Adipocyte (in vitro differentiated cells): ENCODE data around the gene ST6GALNAC3.

Experiments
- DNase-seq: peaks from one replicate; pipeline ENCODE4 v3.0.0-alpha.2; 2015; ENCODE audit warnings: low read depth
- H3K27me3 ChIP-seq: replicated peaks from 2 replicates; pipeline ENCODE4 v1.7.0; 2013; ENCODE audit warnings: mild to moderate bottlenecking, low read length, moderate library complexity; ENCODE audit not compliant: control insufficient read depth, insufficient read depth
- H3K36me3 ChIP-seq: 2 replicates; pipeline ENCODE4 v1.7.0; 2013; ENCODE audit warnings: low read length, mild to moderate bottlenecking, moderate library complexity; ENCODE audit not compliant: control insufficient read depth, insufficient read depth, severe bottlenecking
- H3K4me1 ChIP-seq: 2 replicates; pipeline ENCODE4 v1.7.0; 2013; ENCODE audit warnings: mild to moderate bottlenecking, low read length, moderate library complexity; ENCODE audit not compliant: control insufficient read depth, insufficient read depth
- H3K4me3 ChIP-seq: 2 replicates; pipeline ENCODE4 v1.7.0; 2013; ENCODE audit warnings: mild to moderate bottlenecking, low read length, moderate library complexity
- H3K9ac ChIP-seq: 2 replicates; pipeline ENCODE4 v1.7.0; 2013; ENCODE audit warnings: mild to moderate bottlenecking, low read length, moderate library complexity
- H3K9me3 ChIP-seq: 2 replicates; pipeline ENCODE4 v1.7.0; 2013; ENCODE audit warnings: mild to moderate bottlenecking, low read length, moderate library complexity; ENCODE audit not compliant: control insufficient read depth

Gene ST6GALNAC3

DNA sequence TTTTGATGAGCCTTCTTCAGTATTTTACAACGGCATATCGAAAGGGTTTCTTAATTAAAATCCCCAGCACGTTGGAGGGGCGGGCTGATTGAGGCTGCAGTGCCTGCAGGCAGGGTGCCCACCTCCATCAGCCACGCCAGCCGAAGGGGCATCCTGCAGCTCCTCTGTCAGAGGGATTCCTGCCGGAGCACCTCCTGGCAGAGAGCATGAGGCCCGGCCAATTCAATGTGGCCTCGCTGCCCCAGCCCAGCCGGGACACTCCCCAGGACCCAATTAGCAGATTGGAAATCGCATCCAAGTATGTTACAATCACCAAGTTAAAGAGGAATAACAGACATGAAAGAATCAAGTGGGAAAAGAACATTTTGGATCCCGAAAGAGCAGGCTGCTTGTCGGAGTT lies 216.6 kb downstream of the ST6GALNAC3 start:
- no peak overlapping the region for H3K4me3 ChIP-seq

DNA sequence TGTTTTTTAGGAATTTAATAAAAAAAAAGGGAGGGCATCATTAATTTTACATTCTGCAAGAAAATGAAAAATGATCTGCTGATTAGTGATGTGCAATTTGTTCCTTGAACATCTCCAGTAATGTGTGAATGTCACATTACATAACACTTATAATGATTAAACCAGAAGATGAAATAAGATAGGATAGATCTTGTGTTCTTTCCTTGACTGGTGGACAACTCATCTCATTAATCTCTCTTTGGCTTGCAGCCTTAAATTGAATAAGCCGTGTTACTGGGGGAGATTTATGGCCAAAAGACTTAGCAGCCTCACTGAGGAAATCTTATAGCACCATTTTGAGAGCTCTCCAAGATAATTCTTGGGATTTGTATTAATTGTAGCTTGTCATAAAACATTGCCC lies 217.2 kb downstream of the ST6GALNAC3 start:
- DNase-seq: no peak
- no peaks in the 10 kb centered on the region for H3K9me3 ChIP-seq
- H3K4me3 ChIP-seq: no peak overlapping the region
- H3K9ac ChIP-seq: no peak overlapping the region
- no peaks in the 10 kb centered on the region for H3K27me3 ChIP-seq
- no peaks in the 10 kb centered on the region for H3K36me3 ChIP-seq
- no peaks in the 10 kb centered on the region for H3K4me1 ChIP-seq

More for the DNA sequence above, 216.6 kb downstream of the ST6GALNAC3 start:
- no peaks in the 10 kb centered on the region for H3K9me3 ChIP-seq
- no peak for DNase-seq
- no peaks in the 10 kb centered on the region for H3K4me1 ChIP-seq
- H3K36me3 ChIP-seq: no peaks in the 10 kb centered on the region
- H3K27me3 ChIP-seq: no peaks in the 10 kb centered on the region
- H3K9ac ChIP-seq: no peak overlapping the region

DNA sequence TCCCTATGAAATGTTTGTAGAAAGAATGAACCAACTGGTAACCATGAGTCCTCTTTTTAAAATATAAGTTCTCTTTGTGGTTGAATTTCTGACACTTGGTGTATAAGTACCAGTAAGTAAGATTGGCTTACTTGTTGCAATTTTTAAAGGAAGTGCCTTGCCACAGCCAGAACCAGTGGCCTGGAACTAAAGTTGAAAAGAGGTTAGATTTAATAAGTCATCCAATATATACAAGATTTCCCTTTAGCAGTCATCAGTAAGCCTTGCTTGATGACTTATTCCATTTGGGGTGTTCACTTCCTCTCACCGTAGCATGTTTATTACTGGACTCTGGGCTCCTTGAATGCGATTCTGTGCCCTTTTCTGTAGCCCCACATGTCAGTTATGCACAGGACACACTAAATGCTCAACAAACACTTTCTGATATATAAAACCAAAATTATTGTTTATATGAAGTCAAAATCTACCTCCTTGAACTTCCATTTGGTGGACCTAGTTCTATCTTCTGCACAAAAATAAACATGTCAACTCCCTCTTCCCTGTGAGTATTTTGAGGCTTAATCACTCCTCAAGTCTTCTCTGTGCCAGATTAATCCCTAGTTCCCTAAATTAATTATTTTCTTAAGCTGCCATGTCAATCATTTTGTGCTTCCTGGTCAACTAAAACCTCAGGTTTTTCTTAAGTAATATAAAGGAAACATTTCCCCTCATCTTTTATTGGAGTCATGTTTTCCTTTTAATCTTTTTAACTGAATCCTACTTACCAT lies 218.1 kb downstream of the ST6GALNAC3 start:
- no peak overlapping the region for H3K9ac ChIP-seq
- H3K4me1 ChIP-seq: no peaks in the 10 kb centered on the region
- no peaks in the 10 kb centered on the region for H3K36me3 ChIP-seq
- no peaks in the 10 kb centered on the region for H3K9me3 ChIP-seq
- H3K27me3 ChIP-seq: no peaks in the 10 kb centered on the region
- DNase-seq: no peak
- H3K4me3 ChIP-seq: no peak overlapping the region

DNA sequence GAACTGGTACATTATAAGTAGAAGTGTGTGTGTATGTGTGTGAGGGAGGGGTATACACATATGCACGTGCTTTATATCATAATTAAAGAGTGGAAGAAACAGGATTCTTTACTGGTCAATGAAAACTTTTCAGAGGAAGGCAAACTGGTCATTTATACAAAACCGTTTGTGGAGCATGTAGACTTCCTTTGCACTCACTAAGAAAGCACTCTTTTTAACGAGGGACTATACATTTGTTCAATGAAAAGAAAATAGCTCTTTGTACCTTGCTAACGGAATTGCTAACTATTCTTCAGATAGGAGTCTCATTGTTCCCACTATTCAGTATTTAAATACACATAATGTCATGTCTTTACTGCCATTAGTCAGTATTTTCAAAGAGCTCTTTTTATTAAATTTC lies 219.3 kb downstream of the ST6GALNAC3 start:
- Histone ChIP-seq H3K36me3 (no peaks in the 10 kb centered on the region), H3K9me3 (no peaks in the 10 kb centered on the region), H3K4me1 (no peaks in the 10 kb centered on the region), H3K27me3 (no peaks in the 10 kb centered on the region), H3K4me3 (no peak overlapping the region), H3K9ac (no peak overlapping the region)
- DNase-seq: no peak

DNA sequence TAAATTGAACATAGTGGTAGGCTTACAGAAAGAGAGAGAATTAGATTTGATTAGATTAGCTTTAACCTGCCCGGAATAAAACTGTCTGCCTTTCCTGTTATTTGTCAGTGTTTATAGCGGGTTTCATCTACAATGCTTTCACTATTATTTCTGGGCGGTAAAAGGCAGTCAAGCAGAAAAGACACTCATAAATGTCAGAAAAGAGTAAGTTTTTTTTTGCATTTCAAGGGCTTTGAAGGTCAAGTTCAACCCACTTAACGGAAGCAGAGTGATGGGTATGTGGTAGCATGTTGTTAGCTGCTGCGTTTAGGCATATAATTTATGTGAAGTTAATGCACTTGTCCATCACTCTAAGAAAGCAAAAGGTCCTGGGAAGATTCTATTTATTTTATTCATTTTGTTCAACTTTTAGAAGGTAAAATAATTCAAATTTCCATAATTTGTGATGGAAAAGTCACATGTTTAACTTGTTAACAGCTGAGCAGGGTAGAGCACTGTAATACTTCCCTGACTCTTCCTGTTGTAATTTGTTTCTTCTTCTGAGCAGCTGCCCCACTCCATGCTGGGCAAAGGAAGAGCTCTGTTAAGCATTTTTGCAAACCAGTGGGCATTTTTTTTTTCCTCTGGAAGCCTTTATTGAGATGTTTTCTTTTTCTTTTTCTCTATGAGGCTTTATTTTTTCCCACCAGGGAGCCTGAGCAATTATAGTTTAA lies 220.1 kb downstream of the ST6GALNAC3 start:
- Histone ChIP-seq H3K4me3 (no peak overlapping the region), H3K4me1 (no peaks in the 10 kb centered on the region), H3K36me3 (no peaks in the 10 kb centered on the region)

DNA sequence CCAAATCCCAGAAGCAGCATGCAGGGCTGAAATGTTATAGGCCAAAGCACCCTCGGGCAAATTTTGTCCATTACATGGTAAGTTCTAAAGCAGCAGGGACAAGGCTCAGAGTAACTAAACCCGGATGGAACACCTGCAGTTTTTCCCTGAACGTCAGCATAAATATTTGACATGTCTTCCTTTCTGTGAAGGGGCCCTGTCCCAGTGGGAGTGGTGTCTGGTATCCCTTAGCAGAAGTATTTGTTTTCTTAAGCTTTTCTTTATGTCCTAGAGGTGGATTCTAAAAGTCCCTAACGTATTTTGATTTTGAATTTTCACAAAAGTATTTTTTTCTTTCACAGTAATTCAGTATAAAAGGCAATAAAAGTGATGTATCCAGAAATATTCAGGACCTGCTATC lies 223.9 kb downstream of the ST6GALNAC3 start:
- H3K9ac ChIP-seq: no peak overlapping the region
- no peak overlapping the region for H3K4me3 ChIP-seq
- H3K4me1 ChIP-seq: no peaks in the 10 kb centered on the region
- DNase-seq: no peak
- H3K9me3 ChIP-seq: no peaks in the 10 kb centered on the region
- H3K27me3 ChIP-seq: peaks cover 3% of the 10 kb centered on the region
- no peaks in the 10 kb centered on the region for H3K36me3 ChIP-seq

More for the DNA sequence above, 220.1 kb downstream of the ST6GALNAC3 start:
- no peaks in the 10 kb centered on the region for H3K27me3 ChIP-seq
- no peak overlapping the region for H3K9ac ChIP-seq
- no peak for DNase-seq
- H3K9me3 ChIP-seq: no peaks in the 10 kb centered on the region

DNA sequence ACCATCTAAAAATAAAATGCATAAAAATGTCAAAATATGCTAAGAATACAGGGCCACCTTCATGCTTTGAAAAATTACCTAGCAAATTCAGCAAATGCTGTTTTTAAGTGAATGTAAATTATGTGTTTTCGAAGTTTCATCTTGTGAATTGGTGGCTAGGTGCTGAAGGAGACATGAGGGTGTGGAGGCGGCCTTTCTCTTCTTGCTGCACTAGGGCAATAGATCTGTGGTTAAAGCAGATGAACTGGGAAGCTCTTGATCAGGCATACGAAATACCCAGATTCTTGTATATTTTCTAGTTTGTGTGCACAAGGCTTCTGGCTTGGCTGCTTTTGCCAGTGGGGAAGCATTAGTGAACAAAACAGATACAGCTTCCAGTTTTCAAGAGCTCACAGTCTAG lies 224.5 kb downstream of the ST6GALNAC3 start:
- Histone ChIP-seq H3K9me3 (no peaks in the 10 kb centered on the region), H3K9ac (no peak overlapping the region), H3K36me3 (no peaks in the 10 kb centered on the region), H3K27me3 (peaks cover 3% of the 10 kb centered on the region), H3K4me1 (no peaks in the 10 kb centered on the region), H3K4me3 (no peak overlapping the region)
- DNase-seq: no peak

DNA sequence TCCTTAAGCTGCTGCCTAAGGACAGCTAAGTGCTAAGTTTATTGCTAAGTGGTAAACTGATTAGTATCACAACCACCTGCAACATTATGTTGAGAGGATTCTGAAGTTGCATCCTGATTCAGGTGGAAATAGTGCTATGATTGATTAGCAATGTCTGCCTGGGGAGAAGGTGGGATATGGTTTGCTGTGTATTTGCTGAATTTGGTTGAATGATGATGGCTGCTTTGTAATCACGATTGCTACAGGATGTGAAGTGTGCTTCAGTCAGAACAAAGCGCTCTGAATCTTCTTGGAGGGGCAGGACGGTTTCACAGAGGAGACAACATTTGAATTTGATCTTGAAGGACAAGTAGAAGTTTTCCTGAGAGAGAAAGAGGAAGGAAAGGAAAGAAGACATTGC lies 226.0 kb downstream of the ST6GALNAC3 start:
- H3K4me3 ChIP-seq: no peak overlapping the region
- H3K27me3 ChIP-seq: peaks cover 3% of the 10 kb centered on the region
- H3K9ac ChIP-seq: no peak overlapping the region

DNA sequence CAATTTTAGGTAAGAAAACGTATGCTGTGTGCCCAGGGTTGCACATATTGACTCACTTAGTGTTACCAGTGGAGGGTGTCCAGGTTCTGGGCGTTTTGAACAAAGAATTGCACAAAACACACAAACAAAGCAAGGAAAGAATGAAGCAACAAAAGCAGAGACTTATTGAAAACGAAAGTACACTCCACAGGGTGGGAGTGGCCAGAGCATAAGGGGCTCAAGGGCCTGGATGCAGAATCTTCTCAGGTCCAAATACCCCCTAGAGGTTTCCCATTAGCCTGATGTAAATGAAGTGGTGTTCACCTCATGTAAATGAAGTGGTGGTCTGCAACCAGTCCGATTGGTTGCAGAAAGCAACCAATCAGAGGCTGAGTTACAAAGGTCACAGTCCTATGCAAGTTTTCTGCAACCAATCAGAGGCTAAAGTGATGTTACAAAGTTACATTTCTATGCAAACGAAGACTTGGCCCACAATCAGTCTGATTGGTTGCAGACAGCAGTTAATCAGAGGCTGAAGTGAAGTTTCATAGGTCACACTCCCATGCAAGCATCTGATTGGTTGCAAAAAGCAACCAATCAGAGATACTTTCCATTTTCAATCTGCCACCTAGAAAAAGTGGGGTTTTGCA lies 228.3 kb downstream of the ST6GALNAC3 start:
- no peaks in the 10 kb centered on the region for H3K36me3 ChIP-seq
- no peak overlapping the region for H3K9ac ChIP-seq
- H3K9me3 ChIP-seq: no peaks in the 10 kb centered on the region
- DNase-seq: peak; percentile 60
- peaks cover 3% of the 10 kb centered on the region for H3K27me3 ChIP-seq
- H3K4me1 ChIP-seq: no peaks in the 10 kb centered on the region
- H3K4me3 ChIP-seq: peak overlapping the region; percentile 39

More for the DNA sequence above, 226.0 kb downstream of the ST6GALNAC3 start:
- Histone ChIP-seq H3K4me1 (no peaks in the 10 kb centered on the region), H3K36me3 (no peaks in the 10 kb centered on the region), H3K9me3 (no peaks in the 10 kb centered on the region)
- no peak for DNase-seq

DNA sequence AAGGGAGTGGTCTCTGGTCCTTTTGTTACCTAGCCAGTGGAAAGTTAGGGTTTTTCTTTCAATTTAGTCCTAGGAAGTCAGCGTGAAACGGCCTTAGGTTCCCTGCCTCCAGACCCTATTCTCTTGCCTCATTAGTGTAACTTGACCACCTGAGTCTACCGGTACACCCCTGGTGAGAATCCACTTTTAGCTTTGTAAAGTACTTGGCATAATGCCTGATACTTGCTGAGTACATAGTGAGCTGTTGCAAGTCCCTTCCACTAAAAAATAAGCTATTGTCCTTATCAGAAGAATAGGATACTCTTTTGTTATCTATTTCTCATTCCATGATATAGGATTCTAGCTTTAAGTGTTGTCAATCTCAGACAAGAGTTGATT lies 228.8 kb downstream of the ST6GALNAC3 start:
- Histone ChIP-seq H3K27me3 (peaks cover 3% of the 10 kb centered on the region), H3K9ac (no peak overlapping the region), H3K4me1 (no peaks in the 10 kb centered on the region), H3K36me3 (no peaks in the 10 kb centered on the region), H3K4me3 (no peak overlapping the region), H3K9me3 (no peaks in the 10 kb centered on the region)
- DNase-seq: no peak

DNA sequence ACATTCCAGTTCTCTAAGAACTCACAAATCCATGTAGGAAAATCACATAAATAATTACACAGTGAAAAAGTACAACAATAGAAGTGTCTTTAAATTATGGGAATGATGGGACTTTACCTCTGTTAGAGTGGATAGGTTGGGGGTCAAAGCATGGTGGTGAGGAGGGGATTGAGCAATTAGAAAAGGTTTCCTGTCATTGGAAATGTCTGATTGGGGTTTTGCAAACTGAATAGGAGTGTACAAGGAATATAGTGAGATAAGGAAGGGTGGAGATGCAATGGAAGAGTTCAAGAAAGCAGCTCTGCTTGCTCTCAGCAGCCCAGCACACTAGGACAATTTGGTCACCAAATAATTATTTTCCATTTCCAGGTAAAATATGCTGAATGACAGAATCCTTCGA lies 238.8 kb downstream of the ST6GALNAC3 start:
- no peaks in the 10 kb centered on the region for H3K36me3 ChIP-seq
- H3K9ac ChIP-seq: no peak overlapping the region
- H3K4me1 ChIP-seq: no peaks in the 10 kb centered on the region
- peaks cover 3% of the 10 kb centered on the region for H3K27me3 ChIP-seq
- H3K4me3 ChIP-seq: no peak overlapping the region
- DNase-seq: no peak
- H3K9me3 ChIP-seq: no peaks in the 10 kb centered on the region
